Stromal cell of bone marrow (primary cell): ENCODE results near the gene BMI1.
"Not testable (repeated sequence)": the region's sequence is repeated elsewhere in the genome, so short reads cannot be mapped to it uniquely, and the experiment has no call there.

ENCODE experiments used
- DNase-seq: peaks from one replicate; pipeline ENCODE4 v3.0.0-alpha.2; 2012; ENCODE audit warnings: low read depth

The BMI1 gene

DNA sequence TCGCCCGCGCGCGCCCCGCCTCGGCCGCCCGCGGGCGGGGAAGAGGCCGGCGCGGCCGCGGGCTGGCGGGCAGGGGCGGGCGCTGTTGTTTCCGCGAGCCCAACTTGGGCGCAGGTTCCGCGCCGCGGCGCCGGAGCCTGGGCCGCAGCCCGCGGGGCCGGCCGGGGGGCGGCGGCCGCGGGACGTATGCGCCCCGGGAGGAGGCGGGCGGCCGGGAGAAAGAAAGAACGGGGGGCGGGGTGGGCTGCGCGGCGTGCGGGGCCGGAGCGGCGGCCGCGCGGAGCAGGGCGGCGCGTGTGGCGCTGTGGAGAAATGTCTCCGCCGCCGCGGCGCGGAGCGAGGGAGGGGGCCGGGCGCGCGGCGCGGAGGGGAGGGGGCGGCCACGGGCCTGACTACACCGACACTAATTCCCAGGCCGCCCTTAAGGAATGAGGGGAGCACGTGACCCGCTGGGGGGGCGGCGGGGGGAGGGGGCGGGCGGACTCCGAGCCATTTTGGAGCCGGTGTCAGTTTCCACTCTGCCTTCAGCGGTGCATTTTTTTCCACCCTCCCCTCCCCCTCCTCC, at the start of gene BMI1:
TSS of gene BMI1 (plus strand) at position 509 of the 565 bp plus-strand sequence. CDS start 5,351 bp downstream, outside the sequence.
- peak; percentile 67 for DNase-seq

DNA sequence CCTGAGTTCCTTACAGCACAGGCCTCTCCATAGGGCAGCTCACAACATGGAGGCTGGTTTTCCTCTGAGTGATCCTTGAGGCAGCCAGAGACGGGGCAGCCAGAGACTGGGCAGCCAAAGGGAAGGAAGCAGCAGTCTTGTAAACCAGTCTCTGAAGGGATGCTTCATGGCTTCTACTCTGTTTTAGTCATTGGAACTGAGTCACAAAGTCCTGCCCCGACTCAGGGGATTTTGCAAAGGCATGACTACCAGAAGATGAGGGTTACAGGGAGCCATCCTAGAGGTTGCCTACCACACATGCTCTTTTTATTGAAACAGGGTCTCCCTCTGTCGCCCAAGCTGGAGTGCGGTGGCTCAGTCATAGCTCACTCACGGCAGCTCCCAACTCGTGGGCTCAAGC, 49.1 kb upstream of the BMI1 start:
- no peak for DNase-seq

DNA sequence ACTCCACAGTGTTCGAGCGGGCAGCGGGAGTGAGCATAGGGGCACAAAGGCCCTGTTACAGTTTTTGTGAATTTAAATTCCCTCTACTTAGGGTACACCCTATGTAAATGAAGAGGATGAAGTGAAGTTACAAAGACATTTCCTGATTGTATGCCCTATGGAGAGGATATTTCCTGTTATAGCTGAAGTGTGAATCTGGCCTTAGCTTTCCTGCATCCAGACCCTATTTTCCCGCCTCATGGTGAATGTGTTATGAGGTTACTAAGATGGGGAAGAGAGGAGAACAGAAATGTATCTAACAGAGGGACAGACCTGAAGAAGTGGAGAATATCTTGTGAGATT, 42.5 kb upstream of the BMI1 start:
- DNase-seq, result no peak

DNA sequence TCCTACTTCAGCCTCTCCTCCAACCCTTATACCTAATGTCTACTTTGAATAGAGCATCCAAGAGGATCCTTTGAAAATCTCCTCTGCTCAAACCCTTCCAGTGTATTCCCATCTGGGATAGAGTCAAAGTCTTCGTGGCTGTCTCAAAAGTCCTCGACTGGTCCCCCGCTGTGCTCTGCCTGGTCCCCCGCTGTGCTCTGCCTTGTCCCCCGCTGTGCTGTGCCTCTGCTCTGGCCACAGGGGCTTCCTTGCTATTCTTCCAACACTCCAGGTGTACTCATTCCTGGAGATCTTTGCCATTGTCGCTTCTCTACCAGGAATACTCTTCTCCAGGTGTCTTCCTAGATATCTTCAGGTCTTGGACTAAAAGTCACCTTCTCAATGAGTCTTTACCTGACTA, 40.8 kb upstream of the BMI1 start:
- no peak for DNase-seq

DNA sequence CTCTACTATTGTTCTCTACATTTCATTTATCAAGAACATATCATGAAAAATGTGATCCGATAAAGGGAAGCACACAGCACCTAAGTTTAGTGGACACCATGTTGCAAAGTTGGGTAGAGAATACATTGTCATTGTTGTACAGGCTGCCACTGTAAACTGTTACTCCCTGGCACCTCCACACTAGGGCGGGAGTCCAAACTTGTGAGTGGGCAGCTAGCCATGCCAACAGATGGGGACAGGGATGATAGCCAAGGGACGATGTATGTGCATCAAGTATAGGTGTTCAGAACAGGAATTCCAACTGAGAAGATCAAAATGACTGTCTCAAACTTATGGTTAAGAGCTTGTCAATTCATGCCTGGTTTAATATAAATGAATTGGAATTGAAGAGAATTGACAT, 35.8 kb upstream of the BMI1 start:
- DNase-seq, result no peak

DNA sequence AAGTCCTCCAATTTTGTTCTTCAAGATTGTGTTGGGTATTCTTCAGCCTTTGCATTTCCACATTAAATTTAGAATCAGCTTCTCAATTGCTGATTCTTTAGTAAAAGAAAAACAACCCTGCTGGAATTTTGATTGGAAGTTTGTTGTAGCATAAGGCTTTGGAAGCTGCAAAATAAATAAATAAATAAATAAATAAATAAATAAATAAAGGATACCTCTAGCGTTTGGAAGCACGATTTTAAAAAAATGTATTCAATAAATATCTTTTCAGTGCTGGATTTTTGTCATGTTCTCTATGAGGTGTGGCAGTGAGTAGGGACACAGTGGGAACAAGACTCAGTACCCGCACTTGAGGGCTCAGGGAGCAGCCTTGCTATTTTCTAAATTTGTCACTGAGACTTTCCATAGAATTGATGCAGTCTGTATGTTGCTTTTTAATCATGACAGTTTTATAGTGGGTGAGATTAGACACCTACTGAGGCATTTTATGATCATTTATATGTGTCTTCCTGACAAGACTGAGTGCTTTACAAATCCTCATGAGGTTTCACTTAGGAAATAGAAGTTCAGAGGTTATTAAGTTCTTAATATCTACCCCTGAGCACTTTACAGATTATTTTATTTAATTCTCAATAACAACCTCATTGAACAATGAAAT, 27.0 kb upstream of the BMI1 start:
- no peak for DNase-seq

DNA sequence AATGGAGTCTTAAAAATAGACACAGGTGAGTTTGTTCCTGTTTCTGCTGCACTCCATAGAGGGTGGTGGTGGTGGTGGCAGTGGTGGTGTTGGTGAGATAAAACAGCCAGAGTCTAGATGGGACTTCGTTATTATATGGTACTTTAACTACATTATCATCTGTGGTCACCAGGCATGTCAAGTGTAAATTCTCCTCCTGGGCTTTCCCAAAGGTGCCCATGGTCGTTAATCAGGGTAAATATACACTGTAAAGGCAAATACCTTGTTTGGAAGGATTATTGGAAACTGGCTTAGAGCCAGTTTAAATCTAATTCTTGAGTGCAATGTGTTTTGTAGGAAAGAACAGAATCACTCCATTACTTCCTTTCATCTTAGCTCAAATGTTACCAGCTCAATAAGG, 26.2 kb upstream of the BMI1 start:
- DNase-seq, result no peak

DNA sequence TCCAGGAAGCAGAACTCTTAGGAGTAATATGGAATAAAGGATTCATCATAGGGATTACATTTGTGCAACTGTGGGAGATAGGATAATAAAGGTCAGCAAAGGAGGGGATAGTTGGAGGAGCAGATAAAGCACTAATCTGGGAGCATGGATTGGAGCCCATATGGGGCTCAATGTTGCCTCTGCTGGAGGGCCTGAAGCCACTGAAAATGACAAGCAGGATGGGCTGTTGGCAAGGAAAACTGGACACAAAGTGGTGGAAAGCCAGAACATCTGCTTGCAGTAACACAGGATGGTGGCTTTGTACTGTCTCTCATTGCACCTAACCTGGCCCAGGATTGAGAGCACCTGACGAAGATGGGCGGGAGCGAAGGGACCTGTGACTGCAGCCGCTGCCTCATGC, 19.7 kb upstream of the BMI1 start:
- DNase-seq, result no peak

DNA sequence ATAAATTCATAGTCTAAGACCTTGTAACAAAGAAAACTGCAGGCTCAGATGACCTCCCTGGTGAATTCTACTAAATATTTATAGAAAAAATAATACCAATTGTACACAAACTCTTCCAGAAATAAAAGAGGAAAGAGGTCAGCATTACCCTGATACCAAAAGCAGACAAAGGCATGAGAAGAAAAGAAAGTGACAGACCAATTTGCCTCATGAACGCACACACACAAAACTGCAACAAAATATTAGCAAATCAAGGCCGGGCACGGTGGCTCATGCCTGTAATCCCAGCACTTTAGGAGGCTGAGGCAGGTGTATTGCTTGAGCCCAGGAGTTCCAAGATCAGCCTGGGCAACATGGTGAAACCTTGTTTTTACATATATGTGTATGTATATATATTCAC, 17.4 kb upstream of the BMI1 start:
- no peak for DNase-seq

DNA sequence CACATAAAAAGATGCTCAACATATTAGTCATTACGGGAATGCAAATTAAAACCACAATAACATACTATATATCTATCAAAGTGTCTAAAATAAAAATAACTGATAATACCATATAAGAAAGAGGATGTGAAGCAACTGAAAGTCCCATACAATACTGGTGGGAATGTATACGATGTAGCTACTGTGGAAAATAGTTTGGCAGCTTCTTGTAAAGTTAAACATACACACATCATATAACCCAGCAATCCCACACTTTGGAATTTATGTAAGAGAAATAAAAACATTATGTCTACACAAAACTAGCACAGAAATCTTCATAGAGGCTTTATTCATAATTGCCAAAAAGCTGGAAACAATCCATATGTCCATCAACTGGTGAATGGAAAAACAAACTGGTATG, 15.2 kb upstream of the BMI1 start:
- no peak for DNase-seq

DNA sequence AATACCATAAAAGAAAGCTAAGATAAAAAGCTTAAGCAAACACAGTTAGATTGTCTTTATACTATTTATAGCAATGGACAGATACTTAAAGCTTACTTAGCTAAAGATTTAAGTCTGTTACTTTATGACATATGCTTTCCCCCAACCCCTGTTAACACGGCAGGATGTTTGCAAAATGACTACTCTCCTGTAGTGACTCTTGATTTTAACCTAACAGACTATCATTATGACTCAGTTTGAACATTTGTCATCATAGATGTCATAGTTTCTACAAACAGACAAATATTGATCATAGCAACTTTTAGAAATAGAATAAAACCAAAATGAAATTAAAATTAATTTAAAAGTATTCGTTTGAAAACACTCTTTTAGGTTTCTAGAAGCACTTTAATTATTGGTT, 12.5 kb upstream of the BMI1 start:
- peak; percentile 53 for DNase-seq

DNA sequence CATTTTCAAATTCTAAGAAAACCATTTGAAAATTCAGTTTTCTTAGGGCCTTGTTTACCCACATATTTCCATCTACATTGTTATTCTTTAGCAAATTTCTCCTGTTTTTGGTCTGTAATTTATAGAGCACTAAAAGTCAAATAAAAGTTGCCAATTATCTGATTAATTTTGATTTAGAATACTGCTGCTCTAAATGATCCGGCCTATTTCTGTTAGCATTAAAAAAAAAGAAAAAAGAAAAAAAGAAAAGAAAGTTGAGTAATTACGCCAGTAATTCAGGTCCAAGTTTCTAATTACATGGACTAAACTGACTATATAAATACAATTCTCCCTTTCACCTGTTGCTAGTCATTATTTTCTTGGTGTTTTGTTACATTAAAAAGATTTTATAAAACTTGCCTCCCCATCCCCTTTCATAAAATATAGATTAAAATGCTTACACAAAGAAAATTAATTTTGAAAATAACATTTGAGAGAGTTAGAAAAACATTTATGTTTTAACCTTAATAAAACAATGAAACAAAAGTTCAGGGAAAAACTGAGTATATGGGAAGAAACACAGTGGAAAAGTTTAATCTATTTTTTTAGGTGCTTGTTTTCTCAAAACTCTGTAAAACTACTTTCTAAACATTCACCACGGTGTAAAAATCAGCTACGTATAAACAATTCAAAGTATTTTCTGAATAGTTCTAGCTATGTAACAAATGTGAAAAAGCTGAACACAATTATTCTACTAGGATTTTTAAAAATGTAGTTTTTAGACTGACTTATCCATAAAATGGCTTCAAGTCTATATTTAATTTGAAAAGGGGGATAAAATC, 11.5 kb upstream of the BMI1 start:
- no peak for DNase-seq

DNA sequence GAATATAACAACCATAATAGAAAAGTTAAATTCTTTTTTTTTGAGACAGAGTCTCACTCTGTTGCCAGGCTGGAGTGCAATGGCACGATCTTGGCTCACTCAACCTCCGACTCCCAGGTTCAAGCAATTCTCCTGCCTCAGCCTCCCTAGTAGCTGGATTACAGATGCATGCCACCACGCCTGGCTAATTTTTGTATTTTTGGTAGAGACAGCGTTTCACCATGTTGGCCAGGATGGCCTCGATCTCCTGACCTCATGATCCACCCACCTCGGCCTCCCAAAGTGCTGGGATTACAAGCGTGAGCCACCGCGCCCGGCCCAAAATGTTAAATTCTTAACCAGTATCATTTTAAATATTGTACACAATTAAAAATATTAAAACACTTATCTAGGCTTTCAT, 10.9 kb upstream of the BMI1 start:
- not testable (repeated sequence) for DNase-seq

DNA sequence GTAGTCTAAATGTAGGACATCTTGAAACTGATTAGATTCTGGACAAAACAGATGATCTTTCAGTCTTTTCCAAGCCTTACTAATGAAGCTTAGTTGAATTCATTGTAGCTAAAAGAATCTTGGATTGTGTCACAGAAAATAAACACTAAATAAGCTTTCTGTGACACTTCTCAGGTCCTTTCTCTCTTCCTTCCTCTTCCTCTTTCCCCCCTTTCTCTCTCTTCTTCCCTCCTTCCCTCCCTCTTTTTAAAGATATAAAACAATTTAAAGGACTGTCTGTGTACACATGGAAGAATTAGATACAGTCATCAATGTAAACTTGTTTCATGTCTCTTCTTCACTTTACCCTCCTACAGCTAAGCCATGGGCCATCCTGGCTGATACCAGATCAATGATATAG, 10.0 kb upstream of the BMI1 start:
- DNase-seq, result no peak

DNA sequence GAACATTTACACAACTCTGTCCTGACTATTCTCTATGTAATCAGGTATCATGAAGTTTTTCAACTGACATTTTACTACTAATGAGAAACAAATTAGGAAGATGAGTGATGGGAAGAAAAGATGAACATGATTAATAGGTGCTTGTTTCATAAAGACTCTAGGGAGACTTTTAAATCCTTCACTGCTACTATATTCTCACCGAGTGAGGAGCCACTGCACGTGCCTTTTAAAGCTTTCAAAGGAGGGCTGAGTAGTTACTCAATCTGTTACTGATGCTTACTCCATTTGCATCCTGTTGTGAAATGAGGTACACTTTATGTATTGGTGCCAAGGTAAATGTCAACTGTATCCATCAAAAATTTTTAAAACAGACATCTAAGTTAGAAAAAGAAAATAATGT, 6.0 kb upstream of the BMI1 start:
- DNase-seq, result no peak

DNA sequence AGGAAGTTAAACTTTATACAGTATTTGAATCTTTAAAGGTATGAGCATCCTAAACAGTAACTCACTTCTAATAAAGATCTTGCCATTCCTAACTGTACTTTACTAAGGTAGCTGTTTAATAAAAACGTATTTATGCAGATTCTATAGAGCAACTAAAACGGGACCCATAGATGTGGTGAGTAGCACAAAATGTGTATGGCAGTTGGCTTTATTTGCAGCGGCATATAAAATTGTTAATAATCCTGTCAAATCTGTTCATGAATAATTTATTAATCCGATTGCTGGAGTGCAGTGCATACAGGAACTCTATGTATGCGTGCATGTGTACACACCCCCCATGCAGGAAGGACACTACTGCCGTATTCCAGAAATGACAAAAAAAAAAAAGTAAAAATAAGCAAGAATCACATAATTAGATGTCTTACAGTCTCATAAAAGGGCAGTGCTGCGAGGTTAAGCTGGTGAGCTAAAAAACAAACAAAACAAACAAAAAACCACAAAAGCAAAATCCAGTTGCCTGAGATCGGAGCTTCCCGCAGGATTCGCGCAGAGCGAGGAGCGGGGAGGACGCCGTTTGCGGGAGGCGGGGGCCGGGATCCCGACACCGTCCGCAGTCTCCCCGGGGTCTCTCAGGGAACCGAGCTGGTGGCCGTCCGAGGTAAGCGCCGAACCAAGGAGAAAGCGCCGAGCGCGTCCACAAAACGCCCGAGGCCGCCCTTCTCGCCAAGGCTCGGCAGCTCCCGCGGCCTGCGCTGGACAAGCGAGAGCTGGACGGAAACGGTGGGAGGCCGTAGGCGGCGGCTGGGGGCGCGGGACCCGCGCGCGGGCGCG, 5.2 kb upstream of the BMI1 start:
- no peak for DNase-seq

DNA sequence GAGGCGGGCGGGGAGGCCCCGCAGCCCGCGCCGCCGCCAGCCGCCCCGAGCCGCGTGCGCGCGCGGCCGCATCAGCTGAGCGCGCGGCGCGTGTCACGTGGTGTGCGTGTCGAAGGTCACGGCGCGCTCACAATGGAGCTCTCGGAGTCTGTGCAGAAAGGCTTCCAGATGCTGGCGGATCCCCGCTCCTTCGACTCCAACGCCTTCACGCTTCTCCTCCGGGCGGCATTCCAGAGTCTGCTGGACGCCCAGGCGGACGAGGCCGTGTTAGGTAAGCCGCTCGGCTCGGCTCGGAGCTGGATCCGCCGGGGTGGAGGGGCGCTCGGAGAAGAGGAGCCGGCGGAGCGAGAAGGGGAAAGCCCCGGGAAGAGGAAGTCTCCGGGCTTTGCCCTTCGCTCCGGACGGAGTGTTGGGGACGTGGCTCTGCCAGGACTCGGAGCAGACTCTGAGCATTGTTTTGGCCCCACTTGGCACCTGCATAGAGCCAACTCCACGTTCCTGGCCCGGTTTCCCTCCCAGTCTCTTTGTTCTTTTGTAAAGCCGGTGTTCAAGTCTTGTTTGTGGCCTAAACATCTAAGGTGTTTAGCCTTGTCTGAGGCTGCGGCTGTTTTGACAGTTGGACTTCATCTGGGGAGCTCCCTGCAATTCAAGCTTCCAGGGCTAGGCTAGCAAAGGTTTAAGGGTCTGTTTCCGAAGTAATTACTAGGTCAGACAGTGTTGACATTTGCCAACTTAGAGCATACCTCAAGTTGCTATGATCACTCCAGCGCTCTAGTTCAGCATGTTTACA, 4.4 kb upstream of the BMI1 start, which contains the start of gene COMMD3:
TSS of gene COMMD3 (plus strand) at position 103 of the 790 bp plus-strand sequence. CDS start at position 133, 30 bp downstream.
- peak; percentile 80 for DNase-seq

DNA sequence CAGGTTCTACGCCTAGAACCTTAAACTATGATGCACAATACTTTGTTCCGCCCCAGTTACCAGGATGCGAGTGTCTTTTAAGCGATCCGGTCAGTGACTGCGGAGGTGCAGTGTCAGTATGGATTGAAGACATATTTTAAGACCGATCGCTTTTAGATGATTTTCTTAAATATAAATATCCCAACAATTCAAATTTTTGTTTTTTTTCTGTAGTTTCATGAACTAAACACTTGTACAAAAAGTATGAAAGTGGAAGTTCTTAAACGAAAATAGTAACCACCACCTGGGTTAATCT, 3.9 kb upstream of the BMI1 start:
- DNase-seq, result no peak

DNA sequence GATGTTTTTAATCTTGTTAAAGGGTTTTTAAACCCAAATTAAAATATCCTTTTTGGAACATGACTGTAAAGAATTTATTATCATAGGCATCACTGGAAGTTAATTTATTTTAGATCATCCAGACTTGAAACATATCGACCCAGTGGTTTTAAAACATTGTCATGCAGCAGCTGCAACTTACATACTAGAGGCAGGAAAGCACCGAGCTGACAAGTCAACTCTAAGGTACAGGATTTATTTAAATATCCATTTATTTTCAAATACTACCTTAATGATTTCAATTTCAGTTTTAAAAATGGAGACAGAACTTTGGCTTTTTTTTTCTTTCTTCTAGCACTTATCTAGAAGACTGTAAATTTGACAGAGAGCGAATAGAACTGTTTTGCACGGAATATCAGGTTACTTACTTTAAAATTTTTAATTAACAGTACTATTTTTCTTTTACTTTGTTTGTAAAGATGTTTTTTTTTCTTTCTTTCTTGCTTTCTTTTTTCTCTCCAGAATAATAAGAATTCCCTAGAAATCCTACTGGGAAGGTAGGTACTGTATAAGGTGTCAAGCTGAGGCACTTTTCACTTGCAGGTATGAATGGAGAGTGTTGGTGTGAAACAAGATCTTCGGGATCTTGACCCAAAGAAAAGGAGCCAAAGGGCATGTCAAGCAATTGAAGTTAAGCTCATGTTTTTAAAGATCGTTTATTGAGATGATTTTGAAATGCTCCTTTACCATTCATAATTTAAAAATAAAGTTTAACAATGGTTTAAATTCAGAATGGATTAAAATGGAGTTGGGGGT, 2.9 kb upstream of the BMI1 start:
- no peak for DNase-seq

DNA sequence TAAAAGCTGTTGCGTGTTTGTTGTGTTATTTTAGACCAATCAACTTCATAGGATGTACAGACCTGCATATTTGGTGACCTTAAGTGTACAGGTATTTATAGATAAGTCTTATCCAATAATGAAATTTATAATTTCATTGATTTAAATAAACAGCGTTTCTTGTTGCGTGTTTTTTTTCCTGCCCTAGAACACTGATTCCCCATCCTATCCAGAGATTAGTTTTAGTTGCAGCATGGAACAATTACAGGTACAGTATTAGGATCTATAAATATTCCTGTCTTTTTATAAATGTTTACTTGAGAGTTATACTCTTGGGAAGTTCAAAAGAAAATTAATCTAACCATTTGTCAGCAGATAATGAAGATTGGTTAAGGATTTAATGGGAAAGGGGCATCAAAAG, 2.1 kb upstream of the BMI1 start:
- DNase-seq, result no peak

DNA sequence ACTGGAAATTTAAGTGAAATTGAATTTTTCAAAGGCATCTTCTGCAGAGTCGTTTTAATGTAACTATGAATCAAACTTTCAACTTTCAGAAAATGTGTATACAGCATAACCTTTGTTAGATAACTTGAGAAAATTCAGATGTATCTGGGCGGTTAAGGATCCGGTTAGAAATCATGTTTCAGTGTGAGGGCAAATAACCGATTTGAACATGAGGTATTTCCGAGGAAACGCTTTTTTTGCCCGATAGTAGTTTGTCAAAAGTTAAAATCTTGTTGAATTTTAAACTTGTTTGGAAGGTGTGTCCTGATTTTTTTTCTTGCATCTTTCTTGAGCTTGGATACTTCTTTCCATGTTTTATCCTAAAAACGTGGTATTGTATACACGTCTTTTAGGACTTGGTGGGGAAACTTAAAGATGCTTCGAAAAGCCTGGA, 1.3 kb upstream of the BMI1 start:
- DNase-seq, result no peak
